ENCODE results near the gene MIPOL1. TPM values are rescaled to one million over a fixed set of nuclear protein-coding genes. Genes with fewer than 3 reads are reported as not detected.

The MIPOL1 gene
- total RNA-seq, 1 donor from 2014 or later = 30.8 TPM

- DNase-seq (ENCODE audit: low spot score) = no peak
These were observed 201.8 kb downstream of the MIPOL1 start for GRCh38 chr14:37399517-37399916.

DNA sequence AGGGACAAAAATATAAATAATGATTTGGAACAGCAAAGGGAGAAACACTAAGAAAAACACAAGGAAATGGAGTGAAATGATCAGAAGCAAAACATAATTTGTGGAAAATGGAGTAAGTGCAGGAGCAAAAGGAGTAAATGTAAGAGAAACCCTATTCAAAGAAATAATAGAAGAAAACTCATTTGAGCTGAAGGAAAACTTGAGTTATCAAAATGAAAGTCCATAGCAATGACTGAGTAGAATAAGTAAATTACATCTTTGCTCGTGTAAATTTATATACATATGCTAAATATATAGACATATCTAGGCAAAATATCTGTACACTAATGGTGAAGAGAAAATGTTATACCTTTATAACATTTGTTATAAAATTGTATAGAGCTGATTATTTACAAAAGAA lies 203.4 kb downstream of the MIPOL1 start:
- no peak for DNase-seq (ENCODE audit: low spot score)

DNA sequence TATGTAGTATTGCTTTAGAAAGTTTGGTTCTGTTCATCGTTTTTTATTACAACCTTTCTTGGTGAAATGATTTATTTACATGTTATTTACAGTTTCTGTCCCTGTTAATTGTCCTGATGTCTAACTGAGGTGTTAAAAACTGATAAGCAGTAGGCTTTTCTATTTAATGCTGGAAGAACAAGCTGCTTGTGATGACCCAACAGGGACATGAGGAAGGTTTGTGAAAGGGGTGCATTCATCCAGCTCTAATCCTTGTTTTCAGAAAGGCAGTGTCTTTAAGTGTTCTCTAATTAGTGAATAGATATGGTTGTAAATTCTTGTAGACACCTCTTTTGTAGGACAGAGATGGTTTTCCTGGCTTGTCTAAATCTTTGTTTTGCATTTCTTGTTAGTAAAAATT lies 205.9 kb downstream of the MIPOL1 start:
- DNase-seq (ENCODE audit: low spot score) = no peak

- DNase-seq (ENCODE audit: low spot score) = no peak
These were observed 208.4 kb downstream of the MIPOL1 start for GRCh38 chr14:37406095-37406494.

GRCh38 chr14:37411079-37411735 lies 213.5 kb downstream of the MIPOL1 start:
- no peak for DNase-seq (ENCODE audit: low spot score)

- DNase-seq (ENCODE audit: low spot score) = no peak
These were observed 215.3 kb downstream of the MIPOL1 start for GRCh38 chr14:37413050-37413449.

DNA sequence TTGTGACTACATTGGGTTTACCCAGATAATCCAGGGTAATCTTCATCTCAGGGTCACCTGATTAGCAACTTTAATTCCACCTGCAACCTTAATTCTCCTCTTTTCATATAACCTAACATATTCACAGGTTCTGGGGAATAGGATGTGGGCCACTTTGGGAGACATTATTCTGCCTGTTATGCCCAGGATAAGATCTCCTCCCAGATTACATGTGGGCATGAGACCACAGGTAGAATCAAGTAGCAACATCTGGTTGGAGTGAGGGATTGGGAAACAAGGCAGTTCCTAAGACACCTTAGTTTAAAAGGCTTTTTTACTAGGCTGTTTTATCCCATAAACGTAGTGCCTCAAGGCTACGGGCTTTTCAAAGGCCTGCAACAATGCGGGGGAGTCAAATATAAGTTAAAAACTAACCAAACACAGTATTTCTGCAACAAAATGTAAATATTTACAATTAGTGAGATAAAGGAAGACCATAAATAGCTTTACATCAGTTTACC lies 215.8 kb downstream of the MIPOL1 start:
- DNase-seq (ENCODE audit: low spot score) = no peak

DNA sequence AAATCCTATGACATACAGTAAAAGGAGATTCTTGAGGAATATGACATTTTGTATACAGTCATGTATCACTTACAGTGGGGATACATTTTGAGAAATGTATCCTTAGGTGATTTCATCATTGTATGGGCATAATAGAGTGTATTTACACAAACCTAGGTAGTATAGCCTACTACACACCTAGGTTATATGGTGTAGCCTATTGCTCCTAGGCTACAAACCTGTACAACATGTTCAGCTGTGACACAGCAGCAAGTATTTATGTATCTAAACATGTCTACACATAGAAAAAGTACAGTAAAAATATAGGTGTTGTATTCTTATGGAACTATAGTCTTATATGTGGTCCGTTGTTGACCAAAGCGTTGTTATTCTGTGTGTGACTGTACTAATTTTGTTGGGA lies 218.5 kb downstream of the MIPOL1 start:
- DNase-seq (ENCODE audit: low spot score) = no peak

- DNase-seq (ENCODE audit: low spot score) = no peak
These were observed 219.4 kb downstream of the MIPOL1 start for GRCh38 chr14:37417151-37417550.

DNA sequence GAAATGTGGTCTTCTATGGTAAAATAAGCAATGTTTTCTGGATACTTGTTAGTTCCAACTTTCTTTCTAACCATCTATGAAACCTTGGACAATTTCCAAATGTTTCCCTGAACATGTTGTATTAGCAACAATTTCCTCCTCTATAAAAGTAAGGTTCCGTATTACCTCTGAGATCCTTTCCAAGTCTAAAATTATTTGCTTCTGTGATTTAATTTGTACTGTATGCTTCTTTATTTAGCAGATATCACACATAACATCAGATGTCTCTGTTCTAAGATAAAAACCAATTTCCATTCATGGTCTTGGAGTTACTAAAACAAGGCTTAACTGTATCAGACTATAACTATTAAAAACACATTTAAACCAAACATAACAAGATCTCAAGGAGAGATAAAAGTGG lies 220.1 kb downstream of the MIPOL1 start:
- DNase-seq (ENCODE audit: low spot score) = no peak

GRCh38 chr14:37420622-37421021 lies 222.9 kb downstream of the MIPOL1 start:
- no peak for DNase-seq (ENCODE audit: low spot score)

DNA sequence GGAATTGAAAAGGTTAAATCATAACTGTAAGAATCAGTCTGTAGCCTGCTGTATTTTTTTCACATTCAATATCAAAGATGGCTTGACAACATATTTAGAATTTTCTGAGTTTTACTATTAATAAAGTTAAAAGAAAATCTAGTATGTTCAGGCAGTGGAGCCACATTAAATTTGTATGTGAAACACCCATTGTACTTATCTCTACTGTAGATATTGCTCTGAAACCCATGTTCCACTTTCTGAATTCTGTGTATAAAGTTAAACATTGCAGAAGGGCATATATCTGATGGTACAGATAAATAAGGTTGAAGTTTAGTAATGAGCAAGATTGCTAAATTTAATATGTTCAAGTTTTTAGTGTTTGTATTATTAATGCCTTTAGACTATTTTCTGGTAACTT lies 224.6 kb downstream of the MIPOL1 start:
- no peak for DNase-seq (ENCODE audit: low spot score)

DNA sequence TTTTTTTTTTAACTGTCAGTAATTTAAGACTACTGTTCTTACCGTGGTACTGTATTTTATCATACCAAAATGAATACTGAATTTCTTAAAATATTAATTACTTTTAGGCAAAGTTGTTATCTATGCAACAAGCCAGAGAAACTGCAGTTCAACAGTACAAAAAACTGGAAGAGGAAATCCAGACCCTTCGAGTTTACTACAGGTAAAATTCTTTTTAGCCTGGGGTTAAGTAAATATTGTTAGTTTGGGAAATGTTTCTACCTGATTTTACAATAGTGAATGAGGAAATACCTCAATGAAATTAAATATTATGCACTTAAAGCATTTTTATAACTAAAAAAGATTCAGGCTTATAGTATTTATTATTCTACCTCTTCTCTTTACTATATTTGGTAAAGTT lies 225.0 kb downstream of the MIPOL1 start:
- DNase-seq (ENCODE audit: low spot score) = no peak

GRCh38 chr14:37428954-37429353 lies 231.2 kb downstream of the MIPOL1 start:
- no peak for DNase-seq (ENCODE audit: low spot score)

- no peak for DNase-seq (ENCODE audit: low spot score)
These were observed 231.9 kb downstream of the MIPOL1 start for GRCh38 chr14:37429618-37430017.

GRCh38 chr14:37434867-37435266 lies 237.1 kb downstream of the MIPOL1 start:
- no peak for DNase-seq (ENCODE audit: low spot score)

GRCh38 chr14:37436519-37436918 lies 238.8 kb downstream of the MIPOL1 start:
- DNase-seq (ENCODE audit: low spot score) = no peak

DNA sequence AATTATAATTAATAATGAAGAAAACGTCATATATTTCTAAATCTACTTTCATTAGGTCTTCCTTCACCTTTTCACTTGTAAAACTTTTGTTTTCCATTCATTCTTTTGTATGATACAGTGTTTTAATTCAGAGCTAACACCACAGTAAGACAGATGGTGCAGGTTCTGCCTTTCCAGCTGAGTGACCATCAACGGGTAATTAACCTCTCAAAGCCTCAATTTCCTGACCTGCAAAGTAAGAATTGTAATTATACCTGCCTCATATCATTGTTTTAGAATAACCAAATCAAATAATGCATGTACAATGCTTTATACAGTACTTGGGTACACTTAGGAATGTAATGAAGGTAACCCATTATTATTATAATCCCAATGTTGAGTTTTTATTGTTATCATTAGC lies 239.8 kb downstream of the MIPOL1 start:
- no peak for DNase-seq (ENCODE audit: low spot score)

GRCh38 chr14:37438444-37438843 lies 240.7 kb downstream of the MIPOL1 start:
- no peak for DNase-seq (ENCODE audit: low spot score)

DNA sequence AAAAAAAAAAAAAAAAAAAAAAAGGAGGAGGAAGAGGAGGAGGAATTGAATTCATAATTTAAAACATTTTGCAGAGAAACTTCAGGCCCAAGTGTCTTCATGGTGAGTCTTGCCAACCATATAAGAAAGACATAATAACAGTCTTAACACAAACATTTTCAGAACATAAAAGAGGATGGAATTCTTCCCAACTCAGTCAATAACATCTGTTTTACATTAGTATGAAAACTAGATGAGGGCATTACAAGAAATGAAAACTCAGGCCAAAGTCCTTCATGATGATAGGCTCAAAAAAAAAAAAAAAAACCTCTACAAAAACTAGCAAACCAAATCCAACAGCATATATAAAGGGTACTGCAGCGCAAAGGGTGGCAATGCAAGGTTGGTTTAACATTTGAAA lies 245.7 kb downstream of the MIPOL1 start:
- no peak for DNase-seq (ENCODE audit: low spot score)

GRCh38 chr14:37447883-37448391 lies 250.2 kb downstream of the MIPOL1 start:
- DNase-seq (ENCODE audit: low spot score) = no peak

DNA sequence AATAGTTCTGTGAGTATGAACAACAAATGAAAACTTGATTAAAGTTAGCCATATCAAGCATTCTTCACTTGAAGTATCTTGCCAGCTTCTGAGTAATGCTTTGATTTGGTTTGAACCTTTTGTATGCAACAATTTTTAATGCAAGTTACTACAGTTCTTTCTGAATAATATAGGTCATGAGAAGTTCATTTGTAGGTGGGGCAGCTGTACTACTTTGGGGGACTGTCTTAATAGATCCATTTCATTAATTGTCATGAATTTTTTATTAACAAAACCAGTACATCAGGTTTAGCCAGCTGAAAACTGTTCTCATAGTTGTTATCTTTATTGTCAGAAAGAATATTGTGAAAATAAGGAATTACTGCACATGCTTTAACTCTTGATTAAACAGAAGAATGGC lies 254.6 kb downstream of the MIPOL1 start:
- DNase-seq (ENCODE audit: low spot score) = no peak

GRCh38 chr14:37453985-37454384 lies 256.2 kb downstream of the MIPOL1 start:
- no peak for DNase-seq (ENCODE audit: low spot score)

DNA sequence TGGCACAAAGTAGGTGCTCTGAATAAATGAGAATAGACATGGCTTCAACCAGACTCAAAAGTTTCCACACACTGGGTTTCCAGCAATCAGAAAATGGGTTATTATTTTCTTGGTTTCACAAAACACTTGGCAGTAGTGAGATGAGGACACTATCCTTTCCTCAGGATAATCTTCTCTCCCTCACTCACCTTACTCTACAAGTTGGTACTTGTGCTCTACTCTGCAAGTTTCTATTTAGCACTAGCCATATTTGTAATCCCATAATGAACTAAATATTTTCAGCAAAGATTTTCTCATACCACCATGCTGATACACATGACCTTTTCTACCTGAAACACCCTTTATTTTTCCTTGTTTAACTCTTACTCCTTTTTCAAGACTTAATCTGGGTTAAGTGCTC lies 259.6 kb downstream of the MIPOL1 start:
- DNase-seq (ENCODE audit: low spot score) = no peak
